PC-9 (cell line): Measurements from ENCODE around the gene MAN1A2.

Source experiments
- CTCF ChIP-seq: fragments of 200-600 bp; sonication (generic); conservative IDR thresholded peaks from 2 replicates; pipeline ENCODE4 v1.6.1; 2017; ENCODE audit warnings: mixed run types, antibody characterized with exemption, mild to moderate bottlenecking, moderate library complexity
- EZH2 ChIP-seq: fragments of 200-600 bp; sonication (generic); IDR thresholded peaks from 2 replicates; pipeline ENCODE4 v1.8.0; 2017; ENCODE audit warnings: antibody characterized with exemption, low read depth

- TF ChIP-seq CTCF (no peak), EZH2 (no peak)
Measured at GRCh38 chr1:117370071-117370470, 2.8 kb downstream of the MAN1A2 start.
